Pancreas (tissue), 10 donors: ENCODE results near the gene CREBRF. TPM values are rescaled to one million over a fixed set of nuclear protein-coding genes. Genes with fewer than 3 reads are reported as not detected.

ENCODE experiments used
- ATAC-seq, 4 donors: fragments of 200-7000 bp; cut with Tn5 transposase; one replicate each; pipeline versions ENCODE4 v1.8.0 to v1.9.1; 2020; ENCODE audit warnings: mild to moderate bottlenecking in 4 of 4, moderate library complexity in 4 of 4
- DNase-seq, 6 donors: peaks; one replicate each; pipeline ENCODE4 v3.0.0-alpha.2; 2020
- FAIRE-seq: peaks from 2 replicates; lab custom pipeline; 2012; peaks lifted over from hg19 to GRCh38; lab: Jason Lieb, UNC
- H3K27ac ChIP-seq, 4 donors: fragments of 200-600 bp; sonication (generic); 1 replicate in 3 of 4; 2 replicates in 1 of 4; pipeline versions ENCODE4 v1.5.0 to v1.8.0; 2020
- H3K27me3 ChIP-seq, 4 donors: fragments of 200-600 bp; one replicate each; pipeline ENCODE4 v1.8.0; 2021
- H3K36me3 ChIP-seq, 3 donors: fragments of 200-600 bp; sonication (generic) in 1 of 3; one replicate each; pipeline versions ENCODE4 v1.5.0 to v1.8.0; 2020 to 2021
- H3K4me1 ChIP-seq, 3 donors: fragments of 200-600 bp; one replicate each; pipeline ENCODE4 v1.8.0; 2021
- H3K4me3 ChIP-seq, 4 donors: fragments of 200-600 bp; sonication (generic) in 2 of 4; one replicate each; pipeline versions ENCODE4 v1.5.0 to v1.8.0; 2020 to 2021
- H3K9me3 ChIP-seq, 4 donors: fragments of 200-600 bp; one replicate each; pipeline ENCODE4 v1.8.0; 2021
- CTCF ChIP-seq, 4 donors: fragments of 200-600 bp; sonication (generic) in 3 of 4; IDR thresholded peaks; one replicate each; pipeline versions ENCODE4 v1.5.0 to v1.8.0; 2021; ENCODE audit warnings: antibody characterized with exemption in 4 of 4
- WGBS, 2 donors: extraction: QIAGEN DNeasy Blood & Tissue Kit; methylation state at CpG; one replicate each; pipeline ENCODE4 v1.1.7; 2013; 5-methylcytosine and 5-hydroxymethylcytosine counted together
- intact Hi-C, 3 donors: fragments of 100-400 bp; cut with DNase I; formaldehyde crosslinking; loops; one replicate each; pipeline versions ENCODE4 v1.11.1 to v1.14.2; 2022
- polyA plus RNA-seq, 2 donors: library from polyadenylated mRNA; stranded (reverse); fragments of 200-250 nt; gene quantifications; one replicate each; pipeline ENCODE4 v1.2.3, GENCODE V29; 2013
- total RNA-seq, 6 donors: library from RNA; stranded (reverse); fragmentation: NEBNext Ultra II Directional in 4 of 6; extraction: Animal tissue kit (Norgen Biotek cat#: 25700) in 4 of 6; gene quantifications; one replicate each; pipeline versions ENCODE4 v1.2.1 to v1.2.4, GENCODE V29; 2021 to 2023
- donor health status: healthy with polysubstance abuse.
- donor health status: DM: no; HTN: no; CAD: no; lungs with moderate emphysema.
- donor health status: DM: no; HTN: no; CAD: no.
- donor health status: control.
- donor health status: control.
- donor health status: Bipolar disorder and iron deficiency.
- donor health status: DM: yes; HTN: yes; CAD: no.
- donor health status: DM: no; HTN: no; CAD: no.
- donor health status: DM: no; HTN: no; CAD: no.
- donor health status: DM: yes; HTN: yes; CAD: no.

CREBRF gene
- total and polyA plus RNA-seq, 8 donors: 3.6 to 21.4 (median 11.3) TPM

GRCh38 chr5:173099461-173099860 is 43.3 kb downstream of the CREBRF start:
- H3K27ac ChIP-seq: no peak overlapping the region
- no peaks in the 10 kb centered on the region for H3K27me3 ChIP-seq
- FAIRE-seq (no peak), ATAC-seq (no peak), DNase-seq (no peak)
- peaks cover 3 to 8% (median 5%) of the 10 kb centered on the region in 3 donors for H3K4me1 ChIP-seq
- no peaks in the 10 kb centered on the region for H3K9me3 ChIP-seq
- WGBS, 2 donors: 95 to 100% methylated on average over 1 of the region's 1 CpG
- no peaks in the 10 kb centered on the region for H3K36me3 ChIP-seq
- no peak overlapping the region for H3K4me3 ChIP-seq
- intact Hi-C loops: no loop called here
- no peak for TF ChIP-seq CTCF (IDR thresholded peaks at IDR 0.05)

- H3K27me3 ChIP-seq: no peaks in the 10 kb centered on the region
- no peak overlapping the region for H3K4me3 ChIP-seq
- 97 to 100% methylated on average over 2 of the region's 2 CpGs for WGBS, 2 donors
- ATAC-seq (no peak), FAIRE-seq (no peak), DNase-seq (no peak)
- no peak overlapping the region for H3K27ac ChIP-seq
- H3K4me1 ChIP-seq: peaks cover 0 to 3% (median 0%) of the 10 kb centered on the region in 3 donors
- intact Hi-C loops: no loop called here
- no peaks in the 10 kb centered on the region for H3K9me3 ChIP-seq
- no peaks in the 10 kb centered on the region for H3K36me3 ChIP-seq
- TF ChIP-seq CTCF (IDR thresholded peaks at IDR 0.05): no peak
Measured at GRCh38 chr5:173101245-173101644, 45.1 kb downstream of the CREBRF start.

GRCh38 chr5:173103411-173103810 is 47.3 kb downstream of the CREBRF start:
- no peak for FAIRE-seq
- no peak for TF ChIP-seq CTCF (IDR thresholded peaks at IDR 0.05)
- DNase-seq: no peak
- WGBS, 2 donors: 65 to 69% methylated on average over 1 of the region's 1 CpG
- Histone ChIP-seq H3K4me1 (no peaks in the 10 kb centered on the region), H3K9me3 (no peaks in the 10 kb centered on the region), H3K4me3 (no peak overlapping the region), H3K36me3 (no peaks in the 10 kb centered on the region), H3K27ac (no peak overlapping the region), H3K27me3 (no peaks in the 10 kb centered on the region)
- no peak for ATAC-seq
- intact Hi-C loops: no loop called here

GRCh38 chr5:173108914-173109313 is 52.8 kb downstream of the CREBRF start:
- intact Hi-C loops: no loop called here
- Histone ChIP-seq H3K4me1 (no peaks in the 10 kb centered on the region), H3K27ac (no peak overlapping the region), H3K4me3 (no peak overlapping the region), H3K9me3 (no peaks in the 10 kb centered on the region), H3K36me3 (peaks cover 0 to 37% (median 7%) of the 10 kb centered on the region in 3 donors), H3K27me3 (no peaks in the 10 kb centered on the region)
- 79 to 86% methylated on average over 3 of the region's 3 CpGs for WGBS, 2 donors
- TF ChIP-seq CTCF (IDR thresholded peaks at IDR 0.05): no peak
- FAIRE-seq: no peak
- no peak for DNase-seq
- ATAC-seq: no peak

- Histone ChIP-seq H3K27ac (no peak overlapping the region), H3K36me3 (peaks cover 0 to 39% (median 7%) of the 10 kb centered on the region in 3 donors), H3K4me1 (no peaks in the 10 kb centered on the region), H3K9me3 (no peaks in the 10 kb centered on the region), H3K4me3 (no peak overlapping the region), H3K27me3 (no peaks in the 10 kb centered on the region)
- 97 to 99% methylated on average over 1 of the region's 1 CpG for WGBS, 2 donors
- intact Hi-C loops: no loop called here
- DNase-seq: no peak
- no peak for FAIRE-seq
- ATAC-seq: no peak
- no peak for TF ChIP-seq CTCF (IDR thresholded peaks at IDR 0.05)
Measured at GRCh38 chr5:173114536-173114935, 58.4 kb downstream of the CREBRF start.
